Common myeloid progenitor, CD34-positive (primary cell): ENCODE measurements around the gene STRBP.
"Not testable (repeated sequence)": the region's sequence is repeated elsewhere in the genome, so short reads cannot be mapped to it uniquely, and the experiment has no call there.

Experiments
- CTCF ChIA-PET: fragments of 350-600 bp; sonication (Branson Sonifier 250); formaldehyde crosslinking; loops from one replicate; lab custom pipeline; 2021; ENCODE audit warnings: antibody characterized with exemption; lab: Charles Lee
- POLR2A ChIA-PET: fragments of 350-600 bp; sonication (Branson Sonifier 250); formaldehyde crosslinking; loops from one replicate; lab custom pipeline; 2021; ENCODE audit warnings: antibody characterized with exemption; lab: Charles Lee
- DNase-seq, 3 donors: peaks; one replicate each; pipeline versions ENCODE4 v3.0.0 to v3.0.0-alpha.2; 2013
- H3K27ac ChIP-seq, 2 experiments: 1 replicate in 1 of 2; 2 replicates in 1 of 2; pipeline ENCODE4 v1.7.0; 2013; ENCODE audit warnings: inconsistent platforms in 2 of 2, low read length in 2 of 2, mild to moderate bottlenecking in 2 of 2, low read depth in 1 of 2, moderate library complexity in 1 of 2; ENCODE audit not compliant: severe bottlenecking in 2 of 2, insufficient read depth in 1 of 2, poor library complexity in 1 of 2
- H3K27me3 ChIP-seq, 5 experiments: replicated peaks in 2 of 5; 1 replicate in 3 of 5; 2 replicates in 2 of 5; pipeline versions ENCODE4 v1.6.1 to v1.7.0; 2013; ENCODE audit warnings: low read length in 4 of 5, mild to moderate bottlenecking in 2 of 5, moderate library complexity in 2 of 5, inconsistent platforms in 1 of 5; ENCODE audit not compliant: insufficient read depth in 5 of 5, control insufficient read depth in 4 of 5
- H3K36me3 ChIP-seq, 4 experiments: 1 replicate in 2 of 4; 2 replicates in 2 of 4; pipeline versions ENCODE4 v1.6.1 to v1.7.0; 2013; ENCODE audit warnings: low read length in 3 of 4, control low read depth in 1 of 4, mild to moderate bottlenecking in 1 of 4; ENCODE audit not compliant: control insufficient read depth in 4 of 4, insufficient read depth in 4 of 4
- H3K4me1 ChIP-seq, 4 experiments: 1 replicate in 3 of 4; 2 replicates in 1 of 4; pipeline versions ENCODE4 v1.6.1 to v1.7.1; 2013; ENCODE audit warnings: low read length in 3 of 4, mild to moderate bottlenecking in 3 of 4, control low read depth in 1 of 4, inconsistent platforms in 1 of 4, moderate library complexity in 1 of 4; ENCODE audit not compliant: control insufficient read depth in 4 of 4, insufficient read depth in 4 of 4; ENCODE audit errors: control extremely low read depth in 1 of 4
- H3K4me3 ChIP-seq, 7 experiments: 1 replicate in 4 of 7; 2 replicates in 3 of 7; pipeline versions ENCODE4 v1.5.1 to v1.7.0; 2013; ENCODE audit warnings: mild to moderate bottlenecking in 7 of 7, low read length in 6 of 7, moderate library complexity in 6 of 7, inconsistent platforms in 2 of 7, low read depth in 2 of 7, control low read depth in 1 of 7; ENCODE audit not compliant: insufficient read depth in 4 of 7, control insufficient read depth in 1 of 7; ENCODE audit errors: extremely low read depth in 1 of 7
- H3K9me3 ChIP-seq, 5 experiments: 1 replicate in 4 of 5; 2 replicates in 1 of 5; pipeline versions ENCODE4 v1.6.1 to v1.7.1; 2013; ENCODE audit warnings: low read length in 4 of 5, mild to moderate bottlenecking in 2 of 5, inconsistent platforms in 1 of 5, low read depth in 1 of 5, moderate library complexity in 1 of 5; ENCODE audit not compliant: control insufficient read depth in 4 of 5, insufficient read depth in 2 of 5; ENCODE audit errors: control extremely low read depth in 1 of 5
- whole genome bisulfite sequencing: methylation state at CpG from one replicate; pipeline ENCODE4 v1.1.5; 2013; ENCODE audit not compliant: insufficient coverage; 5-methylcytosine and 5-hydroxymethylcytosine counted together

The STRBP gene

DNA sequence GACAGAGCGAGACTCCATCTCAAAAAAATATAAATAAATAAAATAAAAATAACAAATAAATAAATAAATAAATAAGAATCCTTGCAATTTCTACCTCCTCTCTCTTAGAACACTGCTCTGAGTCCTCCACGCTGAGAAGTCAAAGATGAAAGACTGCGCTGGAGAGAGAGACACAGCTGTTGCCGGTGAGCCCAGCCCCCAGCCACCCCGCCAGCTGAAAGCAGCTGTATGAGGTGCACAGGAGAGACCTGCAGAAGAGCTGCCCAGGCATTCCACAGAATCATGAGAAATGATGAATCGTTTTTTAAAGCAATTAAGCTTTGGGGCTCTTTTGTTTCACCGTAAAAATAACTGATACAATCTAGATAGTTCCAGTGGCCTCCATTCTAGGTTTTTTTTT is 16.3 kb upstream of the STRBP start:
- H3K36me3 ChIP-seq: no peaks in the 10 kb centered on the region
- ChIA-PET POLR2A (no interaction called here), CTCF (interaction anchor here (1.5 kb wide), 1 partner anchor 65 kb away, joined by 4 read pairs; no protein-coding TSS in a partner anchor)
- no peaks in the 10 kb centered on the region for H3K9me3 ChIP-seq
- no peaks in the 10 kb centered on the region for H3K4me1 ChIP-seq
- peaks cover 0 to 2% (median 0%) of the 10 kb centered on the region in 5 experiments for H3K27me3 ChIP-seq
- no peak overlapping the region for H3K27ac ChIP-seq
- DNase-seq: no peak
- WGBS: 95% methylated on average over 6 of the region's 7 CpGs
- H3K4me3 ChIP-seq: no peak overlapping the region

GRCh38 chr9:123283455-123283854 is 15.1 kb upstream of the STRBP start:
- CTCF ChIA-PET: interaction anchor here (1.5 kb wide), 1 partner anchor 66 kb away, joined by 4 read pairs; no protein-coding TSS in a partner anchor

GRCh38 chr9:123283048-123283408 is 14.6 kb upstream of the STRBP start:
- Histone ChIP-seq H3K27me3 (peaks cover 0 to 2% (median 0%) of the 10 kb centered on the region in 5 experiments), H3K27ac (no peak overlapping the region), H3K9me3 (peaks cover 0 to 2% (median 0%) of the 10 kb centered on the region in 5 experiments), H3K36me3 (no peaks in the 10 kb centered on the region), H3K4me3 (no peak overlapping the region), H3K4me1 (no peaks in the 10 kb centered on the region)
- WGBS: 97% methylated on average over 5 of the region's 5 CpGs
- ChIA-PET CTCF (interaction anchor here (1.5 kb wide), 1 partner anchor 67 kb away, joined by 4 read pairs; no protein-coding TSS in a partner anchor), POLR2A (no interaction called here)
- no peak for DNase-seq

More at GRCh38 chr9:123283455-123283854, 15.1 kb upstream of the STRBP start:
- Histone ChIP-seq H3K27ac (no peak overlapping the region), H3K9me3 (peaks cover 0 to 2% (median 0%) of the 10 kb centered on the region in 5 experiments), H3K4me3 (no peak overlapping the region), H3K27me3 (peaks cover 0 to 2% (median 0%) of the 10 kb centered on the region in 5 experiments), H3K36me3 (no peaks in the 10 kb centered on the region), H3K4me1 (no peaks in the 10 kb centered on the region)
- POLR2A ChIA-PET: no interaction called here
- WGBS: 100% methylated on average over 3 of the region's 3 CpGs
- no peak for DNase-seq

- Histone ChIP-seq H3K27ac (no peak overlapping the region), H3K4me3 (no peak overlapping the region), H3K4me1 (no peaks in the 10 kb centered on the region), H3K36me3 (no peaks in the 10 kb centered on the region), H3K27me3 (peaks cover 0 to 2% (median 0%) of the 10 kb centered on the region in 5 experiments), H3K9me3 (peaks cover 0 to 2% (median 0%) of the 10 kb centered on the region in 5 experiments)
- ChIA-PET POLR2A (no interaction called here), CTCF (interaction anchor here (1.3 kb wide), 1 partner anchor 10 kb away, joined by 3 read pairs; no protein-coding TSS in a partner anchor)
- DNase-seq: no peak
- 77% methylated on average over 7 of the region's 10 CpGs for WGBS
Measured at GRCh38 chr9:123282362-123283047, 14.1 kb upstream of the STRBP start.

DNA sequence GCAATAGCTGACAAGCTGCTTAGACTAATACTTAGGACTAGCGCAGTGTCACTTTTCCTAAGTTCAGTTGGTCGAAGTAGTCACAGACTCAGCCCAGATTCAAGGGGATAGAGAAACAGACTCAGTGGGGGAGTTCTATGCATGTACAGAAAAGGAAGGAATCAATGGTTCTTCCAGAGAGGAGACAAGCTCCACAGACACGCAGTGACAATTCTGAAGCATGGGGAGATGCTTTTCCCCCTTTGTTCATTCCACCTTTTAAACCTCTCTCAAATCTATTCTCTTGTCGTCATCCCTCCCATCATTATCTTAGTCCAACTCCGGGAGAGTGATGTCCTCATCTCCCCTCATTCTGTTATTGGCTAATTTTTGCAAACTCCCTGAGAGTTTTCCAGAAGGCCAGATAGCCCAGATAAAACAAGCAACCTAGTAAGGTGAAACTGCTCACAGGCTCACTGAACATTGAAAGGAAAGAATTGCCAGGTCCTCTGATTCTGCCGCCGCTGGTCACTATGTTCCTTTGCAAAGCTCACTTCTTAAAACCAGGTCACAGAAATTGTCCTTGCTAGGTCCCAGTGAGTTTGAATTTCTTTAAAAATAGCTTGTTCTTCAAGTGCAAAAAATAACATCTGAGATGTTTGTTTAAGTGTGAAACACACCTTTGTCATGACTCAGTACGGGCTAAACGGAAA is 13.4 kb upstream of the STRBP start:
- POLR2A ChIA-PET: no interaction called here
- CTCF ChIA-PET: interaction anchor here (1.3 kb wide), 1 partner anchor 10 kb away, joined by 3 read pairs; no protein-coding TSS in a partner anchor
- Histone ChIP-seq H3K27me3 (peaks cover 0 to 2% (median 0%) of the 10 kb centered on the region in 5 experiments), H3K36me3 (no peaks in the 10 kb centered on the region), H3K27ac (no peak overlapping the region), H3K9me3 (peaks cover 0 to 2% (median 0%) of the 10 kb centered on the region in 5 experiments), H3K4me3 (no peak overlapping the region), H3K4me1 (no peaks in the 10 kb centered on the region)
- DNase-seq: no peak
- 98% methylated on average over 7 of the region's 9 CpGs for WGBS

DNA sequence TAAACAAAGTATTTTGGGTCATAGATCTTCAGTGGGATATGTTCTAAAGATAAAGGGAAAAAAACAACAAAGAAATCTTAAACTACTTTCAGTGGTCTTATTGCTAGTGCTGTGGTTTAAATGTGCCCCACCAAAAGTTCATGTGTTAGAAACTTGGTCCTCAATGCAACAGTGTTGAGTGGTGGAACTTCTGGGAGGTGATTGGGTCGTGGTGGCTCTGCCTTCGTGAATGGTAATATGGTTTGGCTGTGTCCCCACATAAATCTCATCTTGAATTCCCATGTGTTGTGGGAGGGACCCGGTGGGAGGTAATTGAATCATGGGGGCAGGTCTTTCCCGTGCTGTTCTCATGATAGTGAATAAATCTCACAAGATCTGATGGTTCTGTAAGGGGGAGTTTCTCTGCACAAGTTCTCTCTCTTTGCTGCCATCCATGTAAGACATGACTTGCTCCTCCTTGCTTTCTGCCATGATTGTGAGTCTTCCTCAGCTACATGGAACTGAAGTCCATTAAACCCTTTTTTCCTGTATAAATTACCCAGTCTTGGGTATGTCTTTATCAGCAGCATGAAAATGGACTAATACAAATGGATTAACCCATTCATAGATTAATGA is 10.6 kb upstream of the STRBP start:
- H3K4me1 ChIP-seq, DNase-seq, H3K36me3 ChIP-seq, H3K9me3 ChIP-seq, CTCF ChIA-PET, H3K4me3 ChIP-seq, H3K27me3 ChIP-seq, H3K27ac ChIP-seq, POLR2A ChIA-PET: not testable (repeated sequence)
- WGBS: 100% methylated on average over 2 of the region's 4 CpGs
